NCI-H345 (cell line): ENCODE data around the gene SECTM1.
A peak's percentile ranks its signal among the peaks of the same experiment; 100 is the strongest.

Experiments used
- DNase-seq: peaks from one replicate; lab custom pipeline; 2025; lab: John Stamatoyannopoulos, UW

SECTM1 gene

DNA sequence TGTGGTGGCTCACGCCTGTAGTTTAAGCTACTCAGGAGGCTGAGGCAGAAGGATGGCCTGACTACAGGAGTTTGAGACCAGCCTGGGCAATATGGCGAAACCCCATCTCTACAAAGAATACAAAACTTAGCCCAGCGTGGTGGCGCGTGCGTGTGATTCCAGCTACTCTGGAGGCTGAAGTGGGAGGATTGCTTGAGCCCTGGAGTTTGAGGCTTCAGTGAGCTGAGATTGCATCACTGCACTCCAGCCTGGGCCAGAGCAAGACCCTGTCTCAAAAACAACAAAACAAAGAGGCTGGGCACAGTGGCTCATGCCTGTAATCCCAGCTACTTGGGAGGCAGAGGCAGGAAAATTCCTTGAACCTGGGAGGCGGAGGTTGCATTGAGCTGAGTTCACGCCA is 53.0 kb downstream of the SECTM1 start:
- no peak for DNase-seq

DNA sequence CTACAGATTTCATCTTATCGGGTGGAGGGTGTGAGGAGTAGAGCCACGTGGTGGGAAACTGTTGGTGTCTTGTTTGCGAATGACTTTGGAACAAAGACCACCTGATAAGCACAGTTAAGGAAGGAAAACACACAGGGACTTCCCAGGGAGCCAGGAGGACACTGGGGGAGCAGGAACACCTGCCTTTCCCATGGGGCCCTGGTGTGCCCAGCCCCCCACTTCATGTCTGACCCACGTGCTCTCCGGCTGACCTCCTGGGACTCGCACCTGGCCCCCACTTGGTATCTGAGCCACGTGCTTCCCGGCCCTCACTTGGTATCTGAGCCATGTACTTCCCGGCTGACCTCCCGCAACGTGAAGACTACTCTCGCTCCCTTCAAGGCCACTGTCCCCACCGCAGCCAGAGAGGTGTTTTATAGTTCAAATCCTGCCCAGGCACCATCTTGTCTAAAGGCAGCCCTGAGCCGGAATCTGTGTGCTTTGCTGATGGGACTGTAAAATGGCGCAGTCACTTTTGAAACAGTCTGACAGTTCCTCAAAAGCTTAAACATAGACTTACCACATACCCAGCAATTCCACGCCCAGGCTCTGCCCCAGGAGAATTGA is 54.7 kb downstream of the SECTM1 start:
- peak; percentile 68 for DNase-seq

DNA sequence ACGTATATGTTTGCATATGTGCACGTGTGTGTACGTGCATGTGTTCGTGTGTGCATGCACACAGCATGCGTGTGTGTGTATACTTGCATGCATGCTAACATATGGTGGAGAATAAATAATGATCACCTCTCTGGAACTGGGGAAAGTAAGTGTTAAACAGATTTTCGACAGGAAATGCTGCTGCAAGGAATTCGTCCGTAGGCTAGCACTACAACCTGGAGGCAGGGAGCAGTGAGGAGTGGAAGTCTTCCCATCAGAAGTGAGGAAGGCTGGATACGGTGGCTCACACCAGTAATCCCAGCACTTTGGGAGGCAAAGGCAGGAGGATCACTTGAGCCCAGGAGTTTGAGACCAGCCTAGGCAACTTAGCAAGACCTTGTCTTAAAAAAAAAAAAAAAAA is 55.3 kb downstream of the SECTM1 start:
- DNase-seq = no peak

DNA sequence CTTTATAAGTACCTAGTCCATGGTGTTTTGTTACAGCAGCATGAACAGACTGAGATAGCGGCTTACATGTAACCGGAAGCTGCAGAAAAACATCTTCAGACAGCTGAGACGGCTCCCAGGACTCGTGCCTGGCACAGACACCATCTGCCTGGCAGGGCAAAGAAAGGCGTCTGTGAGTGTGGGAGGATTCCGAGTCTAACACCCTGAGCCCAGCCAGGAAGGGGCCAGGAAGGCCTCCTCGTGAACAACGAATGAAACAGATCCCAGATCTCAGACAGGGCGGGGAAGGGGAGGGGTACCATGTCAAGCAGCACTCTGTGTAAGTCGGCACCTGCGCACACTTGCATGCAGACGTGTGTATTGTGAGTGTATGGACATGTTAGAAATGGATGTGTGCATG is 55.7 kb downstream of the SECTM1 start:
- no peak for DNase-seq

- DNase-seq = no peak
Measured at GRCh38 chr17:82276938-82277337, 56.6 kb downstream of the SECTM1 start.

GRCh38 chr17:82275326-82275725 is 58.2 kb downstream of the SECTM1 start:
- DNase-seq = no peak

DNA sequence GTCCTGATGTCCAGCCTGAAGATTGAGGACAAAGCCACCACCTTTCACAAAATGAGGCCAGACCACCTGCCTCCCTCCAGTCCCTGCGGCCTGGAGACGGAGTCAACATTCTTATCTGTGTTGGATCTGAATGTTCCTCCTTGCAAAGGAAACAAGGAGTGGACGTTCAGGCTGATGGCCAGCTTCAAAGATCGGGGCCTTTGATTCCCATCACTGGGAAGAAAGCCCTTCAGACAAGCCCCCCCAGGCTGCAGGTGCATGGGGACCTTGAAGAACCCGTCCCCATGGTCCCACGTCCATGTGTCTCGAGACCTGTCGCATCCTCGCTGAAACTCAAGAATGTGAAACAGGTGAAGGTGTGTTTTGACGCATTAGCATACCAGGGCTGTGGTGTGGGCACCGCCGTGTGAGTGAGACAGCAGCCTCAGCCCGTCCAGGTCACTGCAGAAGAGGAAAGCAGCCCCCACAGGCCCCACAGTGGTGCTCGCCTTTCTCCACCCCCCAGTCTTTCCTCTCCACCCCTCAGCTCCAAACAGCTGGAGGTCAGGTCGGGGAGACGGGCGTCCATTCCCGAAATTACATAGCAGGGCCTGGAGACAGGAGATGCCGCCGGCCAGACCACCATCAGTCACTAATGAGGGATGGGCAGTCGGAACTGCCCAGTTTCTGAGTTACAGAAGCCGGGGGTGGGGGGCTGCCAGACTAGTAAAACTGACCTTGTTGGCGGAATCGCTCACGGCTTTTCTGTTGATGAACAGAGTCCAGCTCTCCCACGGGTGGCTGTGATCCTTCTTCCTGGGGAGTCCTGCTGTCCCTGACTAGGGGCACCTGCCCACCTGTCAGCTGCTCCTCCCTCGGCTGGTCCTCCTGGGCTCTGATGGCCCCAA is 59.2 kb downstream of the SECTM1 start:
- DNase-seq = no peak

GRCh38 chr17:82273327-82274133 is 60.0 kb downstream of the SECTM1 start, which contains the start of gene CSNK1D:
TSS of gene CSNK1D (minus strand) at chr17:82273700. CDS start at chr17:82273381, 319 bp downstream.
- DNase-seq = peak; percentile 89

GRCh38 chr17:82272495-82273326 is 60.9 kb downstream of the SECTM1 start:
- peak; percentile 51 for DNase-seq

DNA sequence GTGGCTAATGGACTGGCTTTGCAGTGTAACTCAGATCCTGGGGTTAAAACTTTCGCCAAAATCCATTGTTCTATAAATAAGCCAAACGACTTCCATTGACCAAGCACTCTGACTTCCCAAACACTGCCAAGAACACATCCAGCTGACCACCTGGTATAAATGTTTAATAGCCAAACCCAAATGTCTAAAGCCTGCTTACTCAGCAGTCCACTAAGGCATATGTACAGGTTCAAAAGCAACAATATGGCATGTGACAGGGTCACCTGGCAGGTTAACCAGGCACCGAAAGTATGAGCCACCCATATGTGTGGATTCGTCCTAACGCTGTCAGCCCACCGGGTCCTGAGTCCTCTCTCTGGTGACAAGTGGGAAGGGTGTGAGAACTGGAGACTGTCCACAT is 62.2 kb downstream of the SECTM1 start:
- DNase-seq = no peak
